ENCODE measurements around the gene PEAK1.

GRCh38 chr15:77287385-77287784 is 132.5 kb downstream of the PEAK1 start:
- TF ChIP-seq POLR2AphosphoS5 (IDR thresholded peaks at IDR 0.05; ENCODE audit: low read depth) = no peak
- TF ChIP-seq REST (IDR thresholded peaks at IDR 0.05; ENCODE audit: unreplicated experiment) = no peak
- no peak for TF ChIP-seq CTCF (conservative IDR thresholded peaks at IDR 0.05; ENCODE audit: low read depth in 2 of 2)
- TF ChIP-seq EZH2phosphoT487 (IDR thresholded peaks at IDR 0.05; ENCODE audit: unreplicated experiment) = no peak
